Epithelial cell of proximal tubule (primary cell): ENCODE measurements around the gene PRCC. TPM values are rescaled to one million over a fixed set of nuclear protein-coding genes. Genes with fewer than 3 reads are reported as not detected.
A peak's percentile ranks its signal among the peaks of the same experiment; 100 is the strongest.

Source experiments
- DNase-seq: peaks from one replicate; pipeline ENCODE4 v3.0.0-alpha.2; 2011; ENCODE audit warnings: low read depth
- H3K4me3 ChIP-seq: 2 replicates; pipeline ENCODE4 v1.5.1; 2011; ENCODE audit warnings: low read depth, mild to moderate bottlenecking, low read length
- total RNA-seq: library from RNA; depleted of rRNA; stranded (reverse); fragments of >200 nt; gene quantifications from 2 replicates; pipeline ENCODE4 v1.2.3, GENCODE V29; 2015
- TF ChIP-seq, protein P1 (sequence below): conservative IDR thresholded peaks from 2 replicates; pipeline ENCODE4 v1.5.1; 2012; ENCODE audit warnings: low read depth, mild to moderate bottlenecking, low read length

PRCC gene
- total RNA-seq, 1 donor from 2014 or later, result 49.5 TPM

GRCh38 chr1:156812293-156812990 is 45.1 kb downstream of the PRCC start:
- DNase-seq, result no peak
- H3K4me3 ChIP-seq, result no peak overlapping the region
- TF ChIP-seq, protein P1, sequence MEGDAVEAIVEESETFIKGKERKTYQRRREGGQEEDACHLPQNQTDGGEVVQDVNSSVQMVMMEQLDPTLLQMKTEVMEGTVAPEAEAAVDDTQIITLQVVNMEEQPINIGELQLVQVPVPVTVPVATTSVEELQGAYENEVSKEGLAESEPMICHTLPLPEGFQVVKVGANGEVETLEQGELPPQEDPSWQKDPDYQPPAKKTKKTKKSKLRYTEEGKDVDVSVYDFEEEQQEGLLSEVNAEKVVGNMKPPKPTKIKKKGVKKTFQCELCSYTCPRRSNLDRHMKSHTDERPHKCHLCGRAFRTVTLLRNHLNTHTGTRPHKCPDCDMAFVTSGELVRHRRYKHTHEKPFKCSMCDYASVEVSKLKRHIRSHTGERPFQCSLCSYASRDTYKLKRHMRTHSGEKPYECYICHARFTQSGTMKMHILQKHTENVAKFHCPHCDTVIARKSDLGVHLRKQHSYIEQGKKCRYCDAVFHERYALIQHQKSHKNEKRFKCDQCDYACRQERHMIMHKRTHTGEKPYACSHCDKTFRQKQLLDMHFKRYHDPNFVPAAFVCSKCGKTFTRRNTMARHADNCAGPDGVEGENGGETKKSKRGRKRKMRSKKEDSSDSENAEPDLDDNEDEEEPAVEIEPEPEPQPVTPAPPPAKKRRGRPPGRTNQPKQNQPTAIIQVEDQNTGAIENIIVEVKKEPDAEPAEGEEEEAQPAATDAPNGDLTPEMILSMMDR, result no peak

DNA sequence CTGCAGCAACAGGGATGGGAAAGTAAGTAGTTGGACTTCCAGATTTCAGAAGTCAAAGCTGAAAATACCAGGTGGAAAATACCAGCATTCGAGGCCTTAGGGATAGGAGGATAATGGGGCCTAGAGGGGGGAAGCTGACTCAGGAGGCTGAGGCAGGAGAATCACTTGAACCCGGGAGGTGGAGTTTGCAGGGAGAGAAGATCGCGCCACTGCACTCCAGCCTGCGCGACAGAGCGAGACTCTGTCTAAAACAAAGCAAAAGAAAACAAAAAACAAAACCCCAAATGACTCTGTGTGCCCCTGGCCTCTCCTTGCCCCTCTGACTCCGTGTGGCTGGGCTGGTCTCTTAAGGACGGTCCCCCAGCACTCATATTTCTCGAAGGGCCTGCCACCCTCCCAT is 46.0 kb downstream of the PRCC start:
- H3K4me3 ChIP-seq, result peak overlapping the region; percentile 54
- TF ChIP-seq, protein P1, result no peak
- DNase-seq, result no peak

- H3K4me3 ChIP-seq, result peak overlapping the region; percentile 54
- TF ChIP-seq, protein P1, result peak; percentile 60
- no peak for DNase-seq
Observed at GRCh38 chr1:156813750-156814570, 46.6 kb downstream of the PRCC start.

GRCh38 chr1:156814571-156815260 is 47.4 kb downstream of the PRCC start:
- TF ChIP-seq, protein P1, result no peak
- DNase-seq, result no peak
- H3K4me3 ChIP-seq, result no peak overlapping the region

DNA sequence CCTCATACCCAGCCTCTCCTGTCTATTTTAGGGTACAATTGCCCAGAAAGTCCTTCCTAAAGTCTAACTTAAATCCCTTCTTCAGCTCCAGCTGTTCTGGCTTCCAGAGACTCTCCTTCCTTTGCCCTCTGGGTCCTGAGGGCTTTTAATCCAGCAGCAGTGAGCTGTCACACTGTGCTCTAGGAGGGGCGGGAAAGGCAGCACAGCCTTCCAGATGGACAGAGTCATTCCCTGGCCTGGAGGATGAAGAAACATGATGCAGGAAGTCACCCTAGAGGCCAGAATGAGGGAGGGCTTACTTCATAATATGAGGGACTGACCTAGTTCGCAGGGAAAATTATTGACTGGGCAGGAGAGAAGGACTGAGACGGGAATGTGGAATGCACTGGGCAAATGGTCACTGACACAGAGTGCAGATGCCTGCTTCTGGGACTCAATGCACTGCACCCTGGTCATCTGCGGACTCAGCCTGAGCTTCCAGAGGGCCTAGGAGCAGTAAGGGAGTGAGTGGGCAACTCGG is 48.0 kb downstream of the PRCC start:
- no peak for DNase-seq
- no peak overlapping the region for H3K4me3 ChIP-seq
- TF ChIP-seq, protein P1, result no peak

- DNase-seq, result no peak
- TF ChIP-seq, protein P1, result no peak
- no peak overlapping the region for H3K4me3 ChIP-seq
Observed at GRCh38 chr1:156815961-156816422, 48.7 kb downstream of the PRCC start.
